NCI-H748 treated with DMSO at 0.1 percent for 48 hours (cell line): Measurements from ENCODE around the gene SLC38A10.

Experiments used
- DNase-seq: peaks from one replicate; lab custom pipeline; 2025; lab: John Stamatoyannopoulos, UW

The SLC38A10 gene

DNA sequence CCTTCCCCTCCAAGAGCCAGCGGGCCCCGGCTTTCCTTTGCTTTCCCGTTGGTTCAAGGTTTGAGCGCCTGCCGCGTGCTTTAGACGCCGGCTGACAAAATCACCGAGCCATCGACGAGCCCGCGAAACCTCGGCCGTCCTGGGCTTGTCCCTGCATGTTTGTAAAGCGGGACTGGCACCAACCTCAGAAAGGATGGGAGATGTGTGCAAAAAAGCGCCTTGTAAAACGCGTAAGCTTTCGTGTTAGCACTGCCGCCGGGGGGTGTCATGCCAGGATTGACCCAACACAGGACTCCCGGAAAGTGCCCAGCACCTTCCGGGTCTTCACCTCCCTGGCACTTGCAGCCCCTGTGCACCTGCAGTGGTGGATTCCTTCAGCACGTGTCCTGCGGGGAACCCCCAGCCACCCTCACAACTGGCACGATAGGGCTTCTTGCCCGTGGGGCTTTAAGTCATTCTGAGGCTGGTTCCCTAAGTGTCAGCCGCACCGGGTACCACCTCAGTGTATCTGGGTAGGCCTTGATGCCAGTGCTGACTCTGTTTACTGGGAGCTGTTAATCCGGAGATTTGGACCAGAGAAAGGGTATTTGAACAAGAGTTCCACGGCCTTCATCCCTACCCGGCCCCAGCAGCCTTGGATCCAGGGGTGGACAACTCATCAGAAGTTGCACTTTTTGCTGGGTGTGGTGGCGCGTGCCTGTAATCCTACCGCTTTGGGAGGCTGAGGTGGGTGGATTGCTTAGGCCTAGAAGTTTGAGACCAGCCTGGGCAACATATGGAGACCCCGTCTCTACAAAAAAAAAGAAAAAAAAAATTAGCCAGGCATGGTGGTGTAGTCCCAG is 55.2 kb downstream of the SLC38A10 start:
- DNase-seq = no peak

DNA sequence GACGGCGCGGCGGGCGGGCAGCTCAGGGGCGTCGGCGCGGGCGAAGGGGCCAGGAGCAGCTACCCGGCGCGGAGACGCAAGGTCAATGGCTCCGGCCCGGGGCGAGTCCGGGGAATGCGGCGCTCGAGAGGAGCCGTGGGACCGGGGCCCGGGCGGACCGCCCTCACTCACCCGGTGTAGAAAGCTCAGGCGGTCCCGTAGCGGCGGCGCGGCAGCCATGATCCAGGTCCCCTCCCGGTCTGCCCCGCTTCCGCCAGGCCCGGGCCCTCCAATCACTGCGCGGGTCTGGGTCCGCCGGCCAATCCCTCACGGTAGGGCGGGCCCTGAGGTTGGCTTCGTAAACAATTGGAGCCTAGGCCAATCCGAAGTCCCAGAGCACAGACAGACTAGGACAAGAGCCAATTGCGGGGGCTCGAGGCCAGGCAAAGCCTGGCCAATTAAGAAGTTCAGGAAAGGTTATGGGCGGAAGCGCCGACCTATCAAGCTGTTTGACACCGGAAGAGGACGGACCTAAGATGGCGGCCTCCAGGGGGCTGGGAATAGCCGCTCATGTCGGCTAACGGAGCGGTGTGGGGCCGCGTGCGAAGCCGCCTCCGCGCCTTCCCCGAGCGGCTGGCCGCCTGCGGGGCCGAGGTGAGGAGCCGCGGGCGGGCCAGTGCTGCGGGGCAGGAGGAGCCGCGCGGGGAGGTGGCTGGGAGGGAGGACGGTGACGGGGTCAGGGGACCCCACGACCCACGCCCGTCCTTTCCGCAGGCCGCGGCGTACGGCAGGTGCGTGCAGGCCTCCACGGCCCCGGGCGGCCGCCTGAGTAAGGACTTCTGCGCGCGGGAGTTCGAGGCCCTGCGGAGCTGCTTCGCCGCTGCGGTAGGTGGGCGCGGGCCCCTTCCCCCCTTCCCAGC is 56.0 kb downstream of the SLC38A10 start, which contains the start of the genes NDUFAF8 and TEPSIN:
TSS of gene NDUFAF8 (plus strand) at position 504 of the 899 bp plus-strand sequence. CDS start at position 550, 46 bp downstream.
TSS of gene TEPSIN (minus strand) at position 241 of the 899 bp plus-strand sequence. CDS start at position 219, 22 bp downstream.
- peak; percentile 93 for DNase-seq

DNA sequence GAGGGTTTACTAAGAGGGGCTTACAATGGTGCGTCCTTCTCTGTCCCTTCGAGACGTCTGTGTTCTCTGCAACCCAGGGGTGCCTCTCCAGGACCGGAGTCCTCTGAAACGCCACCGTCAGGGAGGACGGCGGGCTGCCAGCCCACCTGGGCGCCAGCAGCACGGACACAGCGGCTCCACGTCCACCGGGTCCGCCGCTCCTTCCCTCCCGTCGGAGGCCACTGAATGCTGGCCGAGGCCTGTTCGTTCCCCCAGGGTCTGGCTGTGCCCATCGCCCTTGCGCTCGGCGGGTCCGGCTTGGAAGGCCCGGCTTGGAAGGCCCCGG is 56.7 kb downstream of the SLC38A10 start:
- no peak for DNase-seq

DNA sequence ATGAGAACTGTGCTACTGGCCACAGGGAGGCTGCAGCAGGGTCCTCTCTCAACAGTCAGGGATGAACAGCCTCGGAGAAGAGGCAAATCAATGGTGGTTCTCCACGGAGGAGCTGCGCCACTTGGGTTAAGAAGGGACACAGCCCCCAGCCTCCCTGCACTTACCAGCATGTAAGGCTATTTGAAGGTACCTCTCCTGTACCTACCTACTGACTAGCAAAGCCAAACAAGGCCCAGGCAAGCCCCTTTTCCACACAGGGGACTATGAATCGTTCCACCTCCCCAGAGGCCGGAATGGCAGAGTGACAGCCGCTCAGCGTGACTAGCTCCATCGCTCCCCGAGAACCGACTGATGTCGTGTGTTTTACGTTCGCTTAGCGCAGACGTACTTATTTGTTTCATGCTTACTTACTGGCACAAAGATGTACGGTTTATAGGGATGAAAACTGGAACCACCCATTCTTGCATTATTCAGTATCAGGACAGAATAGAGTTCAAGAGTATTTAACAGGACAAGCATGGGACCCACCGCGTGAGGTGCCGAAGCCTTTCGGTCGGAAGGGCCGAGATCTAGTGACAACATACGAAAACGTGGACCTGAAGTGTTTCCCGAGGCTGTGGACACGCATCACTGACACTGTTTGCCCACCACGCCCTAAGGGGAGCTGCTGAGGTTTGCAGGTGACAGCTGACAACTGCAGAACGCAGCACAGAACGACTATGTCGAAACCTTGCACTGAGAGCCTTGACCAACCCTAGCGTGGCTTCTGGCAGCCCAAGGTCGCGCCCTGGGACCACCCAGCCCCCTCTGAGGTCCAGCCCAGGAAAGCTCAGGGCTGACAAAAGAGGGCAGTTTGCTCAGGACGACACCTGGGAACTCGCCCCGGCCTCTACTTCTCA is 57.3 kb downstream of the SLC38A10 start:
- DNase-seq = no peak

DNA sequence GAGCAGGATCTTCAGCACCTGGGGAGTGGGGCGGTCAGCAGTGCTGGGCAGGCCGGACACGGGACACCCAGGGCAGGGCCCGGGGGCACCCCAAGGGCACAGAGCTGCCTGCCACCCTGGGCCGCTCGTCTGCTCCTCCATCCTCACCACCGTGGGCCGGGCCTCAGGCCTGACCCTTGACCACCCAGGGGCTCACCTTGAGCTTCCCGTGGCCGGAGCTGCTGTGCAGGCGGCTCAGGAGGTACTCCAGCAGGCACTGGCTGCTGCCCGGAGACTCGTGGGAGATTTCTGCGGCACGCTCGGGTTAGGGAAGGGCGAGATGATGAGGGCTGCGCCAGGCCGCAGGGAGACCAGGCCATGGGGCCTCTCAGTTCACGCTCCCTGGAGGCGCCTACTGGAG is 58.3 kb downstream of the SLC38A10 start:
- DNase-seq = no peak

DNA sequence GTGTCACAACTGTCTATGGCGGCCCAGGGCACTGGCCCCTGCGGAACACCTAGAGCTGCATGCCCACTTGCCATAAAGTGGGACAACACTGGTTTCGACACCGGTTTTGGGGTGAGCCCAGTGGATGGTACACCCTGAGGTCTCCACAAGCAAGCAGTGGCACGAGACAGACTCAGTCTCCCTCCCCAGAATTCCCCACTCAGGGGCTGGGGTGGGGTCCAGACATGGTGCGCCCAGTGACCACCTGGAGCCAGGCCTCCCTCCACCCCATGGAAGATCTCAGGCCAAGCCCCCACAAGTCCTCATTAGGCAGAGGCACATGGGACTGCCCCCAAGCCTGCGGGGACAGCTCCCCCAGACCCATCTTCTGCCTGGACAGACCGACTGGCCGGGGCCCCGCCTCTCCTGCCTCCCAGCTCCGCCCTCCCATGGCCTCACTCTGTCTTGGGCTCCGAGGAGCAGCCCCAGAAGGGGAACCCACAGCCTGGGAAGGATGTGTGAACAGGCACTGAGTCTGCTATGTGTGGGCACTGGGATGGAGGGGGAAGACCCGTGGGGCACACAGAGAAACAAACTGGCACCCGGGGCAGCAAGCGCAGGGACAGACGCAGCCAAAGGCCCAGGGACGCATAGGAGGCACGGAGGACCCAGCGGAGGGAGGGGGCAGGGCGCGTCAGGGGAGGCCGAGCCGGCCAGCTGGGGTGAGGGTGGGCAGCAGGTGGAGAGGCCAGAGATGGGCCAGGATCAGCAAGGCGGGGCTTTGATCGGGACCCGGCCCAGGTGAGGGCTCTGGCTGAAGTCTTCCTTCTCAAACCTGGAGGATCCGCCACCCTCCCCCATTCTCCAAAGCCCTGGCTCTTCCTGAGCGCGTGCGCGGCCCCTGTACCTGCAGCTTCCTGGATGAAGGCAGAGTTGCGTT is 59.0 kb downstream of the SLC38A10 start:
- DNase-seq = no peak

DNA sequence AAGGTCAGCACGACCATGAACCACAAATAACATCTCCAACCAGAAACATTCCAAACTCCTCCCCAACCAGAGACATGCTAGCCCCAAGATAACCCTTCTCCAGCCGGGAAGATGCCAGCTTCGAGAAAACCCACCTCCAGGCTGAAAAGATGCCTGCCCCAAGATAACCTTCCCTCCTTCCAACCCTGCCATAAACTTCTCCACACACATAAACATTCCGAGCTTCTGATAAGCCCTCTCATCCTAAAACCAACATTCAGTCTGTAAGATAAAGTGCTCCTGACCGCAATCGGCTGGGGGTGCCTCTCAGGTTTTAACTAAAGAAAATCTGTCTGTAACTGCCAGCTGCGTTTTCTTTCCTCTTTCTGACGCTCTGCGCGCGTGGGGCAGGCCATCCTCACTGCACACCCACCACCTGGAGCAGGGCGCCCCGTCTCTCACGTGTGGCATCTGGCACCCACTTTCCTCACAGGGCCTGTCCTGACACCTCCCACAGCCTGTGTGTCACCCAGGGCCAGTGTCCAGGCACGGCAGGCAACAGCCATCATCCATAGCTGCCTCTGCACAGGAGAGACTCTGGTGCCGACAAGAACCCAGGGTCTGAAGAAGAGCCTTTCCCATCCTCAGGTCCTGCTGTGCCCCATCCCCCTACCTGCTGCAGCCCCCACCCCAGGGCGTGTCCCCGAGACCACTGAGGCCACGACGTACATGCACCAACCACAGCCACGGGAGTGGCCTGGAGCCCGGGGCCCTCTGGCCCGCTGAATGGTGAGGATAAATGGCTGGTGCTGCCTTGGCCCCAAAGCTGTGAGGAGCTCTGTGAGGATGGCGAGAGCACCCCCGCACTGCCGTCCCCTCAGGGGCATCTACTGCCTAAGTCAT is 59.9 kb downstream of the SLC38A10 start:
- no peak for DNase-seq

DNA sequence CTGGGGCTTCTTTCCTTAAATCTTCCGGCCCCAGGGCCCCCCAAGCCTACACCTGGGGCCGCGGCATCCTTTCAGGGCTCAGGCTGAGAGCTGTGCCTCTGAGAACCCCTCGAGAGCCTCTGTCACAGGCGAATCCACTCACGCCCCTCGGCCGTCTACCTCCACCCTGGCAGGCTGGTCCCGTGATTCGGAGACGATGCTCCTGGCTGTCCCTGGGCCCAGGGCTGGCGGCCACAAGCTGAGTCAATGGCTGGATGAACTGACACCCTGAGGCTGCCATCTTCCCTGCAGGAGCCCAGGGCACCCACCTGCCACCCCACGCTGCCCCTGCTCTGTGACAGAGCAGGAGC is 60.6 kb downstream of the SLC38A10 start:
- no peak for DNase-seq

DNA sequence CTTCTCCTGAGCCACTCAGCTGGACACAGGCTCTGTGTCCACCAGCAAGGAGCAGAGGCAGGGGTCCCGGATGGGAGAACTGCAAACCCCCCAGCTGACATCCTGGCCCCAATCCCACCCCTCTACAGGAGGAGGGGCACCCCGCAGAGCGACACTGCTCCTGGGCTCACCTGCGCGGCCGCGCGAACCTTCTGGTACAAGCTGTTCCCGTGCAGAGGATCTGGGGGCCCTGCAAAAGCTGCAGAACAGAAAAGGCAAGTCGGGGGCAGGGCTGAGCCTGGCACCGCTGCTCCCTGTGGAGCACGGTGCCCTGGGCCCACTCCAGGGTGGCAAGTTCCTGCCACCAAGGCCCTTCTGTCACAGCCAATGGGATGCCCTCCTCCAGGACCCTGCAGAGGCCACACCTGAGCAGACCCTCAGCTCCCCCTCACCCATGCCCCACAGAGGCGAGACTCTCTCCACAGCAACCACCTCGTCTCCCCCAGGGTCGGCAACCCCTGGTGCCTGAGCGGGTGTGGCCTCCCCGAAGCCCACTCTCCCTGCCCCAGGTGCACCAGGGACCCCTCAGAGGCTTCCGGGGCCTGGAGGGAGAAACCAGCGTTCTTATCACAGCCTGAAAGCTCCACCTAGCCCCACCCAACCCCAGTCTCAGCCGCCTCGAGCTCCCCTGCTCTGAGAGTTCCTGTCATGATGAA is 61.1 kb downstream of the SLC38A10 start:
- no peak for DNase-seq

DNA sequence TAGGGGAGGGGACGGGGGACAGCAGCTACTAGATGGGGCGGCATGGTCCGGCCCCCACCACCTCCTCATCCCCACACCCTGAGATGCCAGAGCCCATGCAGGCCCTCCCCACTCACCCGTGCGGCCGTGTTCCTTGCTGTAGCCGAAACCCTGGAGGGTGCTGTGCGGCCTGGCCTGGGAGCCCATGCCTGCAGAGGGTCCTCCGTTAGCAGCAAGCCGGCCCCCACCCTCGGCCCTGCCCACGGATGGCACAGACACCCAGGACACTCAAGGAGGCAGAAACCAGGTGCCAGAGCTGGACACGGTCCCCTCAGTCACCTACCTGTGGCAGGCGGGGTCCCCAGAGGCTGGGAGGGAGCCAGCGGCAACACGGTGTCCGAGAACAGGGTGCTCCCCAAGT is 61.8 kb downstream of the SLC38A10 start:
- no peak for DNase-seq

DNA sequence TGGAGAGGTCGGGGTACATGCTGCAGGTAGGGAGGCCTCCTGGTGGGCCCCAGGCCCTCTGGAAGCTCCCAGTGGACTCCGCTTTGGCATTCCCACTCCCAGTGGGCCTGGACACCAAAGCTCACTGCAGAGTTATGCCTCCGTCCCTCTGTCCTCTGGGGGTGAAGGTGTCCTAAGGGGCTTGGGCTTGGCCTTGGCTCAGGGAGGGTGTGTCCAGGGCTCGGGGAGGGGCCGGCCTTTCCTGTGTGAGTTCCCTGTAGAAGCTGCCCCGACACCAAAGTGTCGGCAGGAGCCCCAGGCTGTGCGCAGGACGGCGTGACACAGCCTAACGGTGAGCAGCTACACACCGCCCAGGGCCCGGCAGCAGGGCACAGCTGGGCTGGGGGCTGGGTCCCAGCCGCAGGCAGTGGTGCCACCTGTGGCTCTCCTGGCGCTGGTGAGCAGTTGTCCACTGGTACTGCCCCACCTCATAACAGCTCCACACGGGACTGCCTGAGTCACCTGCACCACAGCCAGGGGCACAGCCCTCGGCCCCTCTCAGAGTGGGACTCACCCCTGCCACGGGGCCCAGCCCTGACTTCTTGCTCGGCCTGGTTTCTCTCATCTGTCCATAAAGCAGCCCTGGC is 62.4 kb downstream of the SLC38A10 start:
- DNase-seq = no peak

DNA sequence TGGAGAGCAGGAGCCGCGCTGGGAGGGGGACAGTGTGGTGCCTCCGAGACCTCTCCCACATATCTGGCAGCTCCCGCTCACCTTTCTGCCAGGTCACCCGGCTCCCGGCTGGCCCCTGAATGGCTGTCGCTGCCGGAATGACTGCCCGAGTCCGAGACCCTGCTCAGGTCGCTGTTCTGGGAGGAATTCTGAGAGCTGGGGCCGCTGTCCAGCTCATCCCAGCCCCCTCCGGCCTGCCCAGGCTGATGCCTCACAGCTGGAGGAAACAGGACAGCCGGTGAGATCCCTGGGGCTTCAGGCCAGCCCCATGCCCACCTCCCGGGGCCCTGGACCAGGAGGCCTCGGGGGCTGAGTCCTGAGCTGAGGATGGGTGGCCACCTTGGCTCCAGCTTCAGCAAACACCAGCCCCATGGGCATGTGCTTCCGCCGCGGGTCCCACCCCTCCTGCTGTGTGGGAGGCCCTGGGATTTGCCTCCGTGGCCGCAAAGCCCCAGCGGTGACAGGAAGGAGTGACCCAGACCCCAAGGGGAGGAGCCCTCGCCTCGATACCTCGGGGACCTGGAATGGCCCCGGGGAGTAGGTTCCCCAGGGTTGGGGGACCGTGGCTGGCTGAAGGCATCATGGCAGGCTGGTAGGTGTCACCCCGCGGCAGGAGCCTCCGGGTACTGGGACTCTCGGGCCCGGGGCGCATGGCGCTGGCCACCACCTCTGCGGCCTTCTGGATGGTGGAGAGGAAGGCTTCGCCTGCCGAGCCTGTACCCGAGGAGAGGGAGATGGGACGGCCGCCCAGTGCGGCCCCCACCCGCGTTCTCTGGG is 63.1 kb downstream of the SLC38A10 start:
- DNase-seq = no peak

DNA sequence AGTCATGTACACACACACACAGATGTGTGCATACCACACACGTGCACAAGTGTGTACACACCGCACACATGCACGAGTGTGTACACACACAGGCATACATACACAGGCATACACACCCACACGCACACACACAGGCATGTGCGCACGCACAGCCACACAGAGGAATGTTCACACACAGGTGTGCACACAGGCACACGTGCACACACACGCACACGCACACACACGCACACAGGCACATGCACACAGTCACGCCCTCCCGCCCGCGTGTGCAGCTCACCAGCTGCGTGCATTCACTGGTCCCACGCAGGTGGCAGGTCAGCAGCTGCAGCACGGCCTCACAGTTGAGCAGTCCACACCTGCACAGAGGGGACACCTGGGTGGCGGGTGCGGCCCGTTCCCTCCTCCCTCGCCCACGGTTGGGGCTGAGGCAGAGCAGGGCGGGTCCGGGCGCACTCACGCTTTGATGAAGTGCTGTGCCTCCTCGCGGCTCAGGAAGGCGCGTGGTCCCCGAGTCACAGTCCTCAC is 63.9 kb downstream of the SLC38A10 start:
- no peak for DNase-seq

DNA sequence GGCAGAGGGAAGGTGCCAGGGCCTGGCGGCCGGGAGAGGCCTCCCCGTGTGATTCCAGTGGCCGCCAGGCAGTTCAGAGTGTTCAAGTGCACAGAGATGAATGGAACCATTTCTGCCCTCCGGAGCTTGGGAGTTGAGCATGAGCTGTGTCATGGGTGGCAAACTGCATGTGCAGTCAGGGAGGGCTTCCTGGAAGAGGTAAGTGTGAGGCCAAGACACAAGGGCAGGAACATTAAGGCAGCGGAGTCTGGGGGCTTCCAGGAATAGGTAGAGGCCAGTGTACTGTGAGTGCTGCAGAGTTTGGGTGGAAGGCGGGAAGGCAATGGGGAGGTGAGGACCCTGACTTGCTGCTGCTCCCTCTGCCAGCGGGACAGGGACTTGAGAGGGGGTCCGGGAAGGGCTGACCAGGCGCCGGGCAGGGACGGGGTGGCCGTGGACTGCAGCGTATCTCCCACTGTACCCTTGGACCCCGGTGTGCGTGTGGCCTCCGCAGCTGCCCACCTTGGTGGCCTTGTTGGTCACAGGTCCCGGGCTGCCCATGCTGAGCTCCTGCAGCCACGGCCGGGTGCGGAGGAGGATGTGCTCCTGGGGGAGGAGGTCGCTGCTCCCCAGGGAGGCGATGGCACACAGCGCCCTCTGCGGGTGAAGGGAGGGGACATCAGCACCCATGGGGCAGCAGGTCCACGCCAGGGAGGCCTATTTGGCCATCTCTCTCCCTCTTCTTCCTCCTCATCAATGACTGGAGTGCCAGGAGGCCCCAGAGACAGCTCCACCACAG is 64.9 kb downstream of the SLC38A10 start:
- no peak for DNase-seq

DNA sequence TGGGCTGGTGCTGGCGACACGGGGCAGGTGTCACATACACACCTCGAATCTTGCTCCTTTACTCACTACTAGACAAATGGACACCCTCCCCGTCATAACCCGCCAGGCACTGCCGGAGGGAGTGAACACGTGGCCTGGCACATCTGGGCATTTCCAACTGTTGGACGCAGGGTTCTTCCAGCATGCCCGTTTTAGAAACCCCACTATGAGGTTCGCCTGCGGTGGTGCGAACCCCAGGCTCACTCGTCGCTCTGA is 65.5 kb downstream of the SLC38A10 start:
- no peak for DNase-seq

DNA sequence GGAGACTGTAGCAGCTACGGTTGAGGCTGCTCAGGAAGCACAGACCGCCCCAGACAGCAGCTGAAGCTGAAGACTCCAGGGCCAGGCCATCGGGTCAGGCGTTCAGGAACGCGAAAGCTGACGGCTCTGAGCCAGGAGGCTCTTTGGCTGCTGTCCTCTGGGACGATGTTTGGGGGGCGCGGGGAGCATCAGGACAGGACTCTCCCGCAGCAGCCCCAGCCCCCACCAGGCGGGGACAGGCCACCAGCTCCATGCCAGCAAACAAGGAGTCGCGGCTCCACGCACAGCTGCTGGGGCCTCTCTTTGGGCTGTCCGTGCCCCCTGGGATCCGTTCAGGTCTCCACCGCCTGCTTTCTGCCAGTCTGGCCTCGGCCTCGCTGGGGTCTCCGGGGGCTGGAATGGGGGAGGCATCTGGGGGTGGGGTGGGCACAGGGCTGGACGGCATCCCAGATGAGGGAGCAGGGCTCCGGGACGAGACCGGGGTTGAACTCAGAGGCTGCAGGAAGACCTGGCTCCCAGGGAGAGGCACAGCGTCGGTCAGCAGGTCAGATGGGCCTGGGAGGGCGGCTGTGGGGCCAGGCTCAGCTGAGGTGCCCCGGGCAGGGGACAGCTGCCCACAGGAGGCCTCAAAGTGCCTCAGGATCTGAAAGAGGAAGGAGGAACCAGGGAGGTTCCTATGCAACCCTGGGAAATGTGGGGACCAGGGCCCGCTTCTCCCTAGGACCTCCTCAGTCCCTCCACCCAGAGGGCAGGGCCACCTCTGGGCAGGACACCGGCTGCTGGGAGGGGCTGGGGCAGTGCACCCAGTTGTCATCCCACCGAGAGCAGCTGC is 66.1 kb downstream of the SLC38A10 start:
- no peak for DNase-seq
